H1 (cell line): Measurements from ENCODE around the gene LRRK1. TPM values are rescaled to one million over a fixed set of nuclear protein-coding genes. Genes with fewer than 3 reads are reported as not detected.

Experiments
- CTBP2 ChIP-seq: IDR thresholded peaks from 2 replicates; pipeline ENCODE4 v1.7.0; 2011; ENCODE audit warnings: borderline replicate concordance, mild to moderate bottlenecking, moderate library complexity, mixed read lengths, low read length; ENCODE audit not compliant: insufficient read depth, insufficient read length
- polyA plus RNA-seq, 7 experiments: library from polyadenylated mRNA; depleted of rRNA in 3 of 7; stranded (reverse) in 5 of 7; unstranded in 2 of 7; fragments of >200 nt in 5 of 7; fragments of 200-250 nt in 2 of 7; gene quantifications; 1 replicate in 5 of 7; 2 replicates in 1 of 7; 4 replicates in 1 of 7; pipeline versions ENCODE4 v1.2.1 to v1.2.3, GENCODE V29; 2011 to 2013; ENCODE audit warnings: missing spikeins in 2 of 7, mixed read lengths in 2 of 7
- total RNA-seq: library from RNA; stranded (reverse); fragmentation: NEBNext Ultra II Directional; extraction: Animal tissue kit (Norgen Biotek cat#: 25700); gene quantifications from 2 replicates; pipeline ENCODE4 v1.2.1, GENCODE V29; 2021

LRRK1 gene
- total and polyA plus RNA-seq, 2 of the 8 experiments (the other 6 are each of a cell fraction or from before 2014, with no cell fraction given), result 1.2 to 3.6 TPM

DNA sequence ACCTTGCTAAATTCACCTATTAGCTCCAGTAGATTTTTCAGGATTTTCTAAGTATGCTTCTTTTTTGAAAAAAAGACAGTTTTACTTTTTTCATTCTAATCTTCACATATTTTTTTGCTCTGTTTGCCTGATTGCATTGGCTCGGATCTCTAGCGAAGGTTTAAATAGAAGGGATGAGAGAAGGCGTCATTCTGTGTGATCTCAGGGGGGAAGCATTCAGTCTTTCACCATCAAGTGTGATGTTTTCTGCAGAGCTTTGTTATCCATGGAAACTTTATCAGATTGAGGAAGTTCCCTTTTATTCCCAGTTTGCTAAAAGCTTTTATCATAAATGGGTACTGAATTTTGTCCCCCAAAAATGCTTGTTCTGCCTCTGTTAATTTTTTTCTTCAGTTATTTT is 120.3 kb downstream of the LRRK1 start (continued):
- no peak for TF ChIP-seq CTBP2
